HG03045 (cell line): ENCODE measurements around the gene SYTL3.

Source experiments
- ATAC-seq: cut with Tn5 transposase; IDR thresholded peaks from one replicate; pipeline ENCODE4 v1.9.1; 2021; ENCODE audit warnings: mild to moderate bottlenecking, moderate library complexity; ENCODE audit not compliant: unreplicated experiment

SYTL3 gene

DNA sequence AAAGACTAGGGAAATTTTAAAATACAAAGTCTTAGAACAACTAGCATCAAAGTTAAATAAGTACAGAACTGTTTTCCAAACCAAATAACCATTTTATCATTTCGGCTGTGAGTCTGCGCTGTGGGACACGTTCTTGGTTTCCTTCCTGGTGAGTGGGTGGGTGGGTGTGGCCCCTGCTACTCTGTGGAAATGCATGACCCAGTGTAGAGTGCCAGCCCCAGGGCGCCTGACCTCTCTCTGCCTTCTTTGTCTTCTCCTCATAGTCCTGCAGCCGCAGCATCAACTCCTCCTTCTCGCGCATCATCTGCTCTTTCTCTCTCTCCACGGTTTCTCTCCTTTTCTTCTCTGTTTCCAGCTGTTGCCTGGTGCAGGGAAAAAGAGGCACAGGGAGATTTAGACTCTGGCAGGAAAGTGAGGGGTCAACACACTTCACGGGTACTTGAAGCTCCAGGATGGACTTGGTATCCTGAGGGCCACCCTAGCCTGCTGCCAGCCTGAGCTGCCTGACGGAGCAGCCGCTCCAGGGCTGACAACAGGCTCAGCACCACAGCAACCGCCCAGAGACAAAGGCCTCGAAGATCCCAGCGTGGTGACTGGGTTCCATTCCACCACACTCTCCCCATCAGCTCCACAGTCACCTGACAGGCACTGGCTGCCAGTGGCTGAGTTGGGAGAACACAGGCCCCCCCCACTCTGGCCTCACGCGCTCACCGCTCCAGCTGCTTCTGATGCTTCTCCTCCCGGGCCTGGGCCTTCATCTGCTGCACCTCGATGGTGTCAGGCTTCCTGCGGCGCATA, 120.9 kb downstream of the SYTL3 start:
- no peak for ATAC-seq

DNA sequence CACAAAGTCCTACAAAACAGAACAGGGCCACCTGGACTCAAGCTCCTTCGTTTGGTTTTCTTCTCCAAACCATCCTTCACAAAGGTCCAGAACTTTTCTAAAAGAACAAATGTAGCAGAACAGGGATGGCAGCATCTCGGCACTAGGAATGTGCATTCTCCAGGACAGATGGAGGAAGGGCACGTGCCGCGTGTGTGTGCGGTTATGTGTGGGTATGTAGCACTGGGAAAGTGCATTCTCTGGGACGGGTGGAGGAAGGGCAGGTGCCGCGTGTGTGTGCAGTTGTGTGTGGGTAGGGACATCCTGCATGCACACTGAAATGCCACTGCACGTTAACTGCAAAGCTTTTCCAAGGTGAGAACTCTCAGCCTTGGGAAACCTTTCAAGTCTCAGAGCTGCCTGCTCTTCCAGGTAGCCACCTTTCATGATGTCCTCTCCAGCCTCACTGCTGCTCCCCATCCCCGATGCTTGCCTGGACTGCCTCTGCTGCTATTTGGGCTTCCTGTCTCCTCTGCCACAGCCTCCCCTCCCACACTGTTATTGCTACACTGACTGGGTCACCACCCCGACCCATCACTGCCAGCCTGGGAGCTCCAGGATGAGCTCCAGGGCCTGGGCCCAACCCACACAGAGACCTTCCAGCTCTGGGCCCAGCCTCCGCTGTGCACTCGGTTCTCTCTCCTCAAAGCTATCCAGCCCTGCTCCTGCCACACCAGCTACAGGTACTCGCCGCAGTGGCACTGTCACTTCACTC, 121.7 kb downstream of the SYTL3 start:
- ATAC-seq, result no peak

DNA sequence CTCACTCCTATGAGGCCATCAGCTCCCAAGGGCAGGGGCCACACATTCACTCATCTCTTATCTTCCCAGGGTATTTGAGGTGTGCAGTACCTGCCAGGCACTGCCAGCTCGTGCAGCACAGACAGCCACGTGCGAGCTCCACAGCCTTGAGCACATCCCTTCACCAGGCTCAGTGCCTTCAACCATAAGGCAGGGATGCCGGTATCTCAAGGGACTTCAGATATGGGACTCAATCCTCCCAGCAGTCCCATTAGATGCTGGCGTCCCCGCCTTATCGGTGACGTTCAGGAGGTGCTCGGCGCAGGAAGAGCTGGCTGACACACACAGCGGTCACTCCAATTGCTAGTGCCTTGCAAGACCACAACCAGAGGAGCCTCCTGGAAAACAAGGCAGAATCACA, 122.3 kb downstream of the SYTL3 start:
- ATAC-seq, result no peak

DNA sequence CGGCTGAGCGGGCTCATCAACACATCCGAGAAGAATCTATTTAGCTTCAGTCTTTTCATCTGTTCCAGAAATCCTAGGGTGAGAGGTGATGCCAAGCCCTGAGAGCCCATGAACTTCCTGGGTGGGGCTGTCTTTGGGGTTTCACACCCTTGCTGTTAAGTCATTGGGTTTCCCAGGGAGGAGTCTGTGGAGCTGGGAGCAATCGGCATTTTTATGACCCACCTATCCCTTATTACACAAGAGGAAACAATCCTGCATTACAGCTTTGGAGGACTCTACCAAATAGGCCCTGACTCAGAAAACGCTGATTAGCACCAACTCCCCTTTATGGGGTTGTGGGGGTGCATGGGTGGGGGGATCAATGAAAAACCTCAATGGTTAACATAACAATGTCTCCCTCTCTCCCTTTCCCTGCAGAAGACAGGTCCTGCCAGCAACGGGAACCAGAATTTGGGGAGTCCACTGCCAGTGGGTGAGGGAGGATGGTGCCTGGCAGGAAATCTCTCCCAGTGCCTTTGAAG, 123.1 kb downstream of the SYTL3 start:
- no peak for ATAC-seq

DNA sequence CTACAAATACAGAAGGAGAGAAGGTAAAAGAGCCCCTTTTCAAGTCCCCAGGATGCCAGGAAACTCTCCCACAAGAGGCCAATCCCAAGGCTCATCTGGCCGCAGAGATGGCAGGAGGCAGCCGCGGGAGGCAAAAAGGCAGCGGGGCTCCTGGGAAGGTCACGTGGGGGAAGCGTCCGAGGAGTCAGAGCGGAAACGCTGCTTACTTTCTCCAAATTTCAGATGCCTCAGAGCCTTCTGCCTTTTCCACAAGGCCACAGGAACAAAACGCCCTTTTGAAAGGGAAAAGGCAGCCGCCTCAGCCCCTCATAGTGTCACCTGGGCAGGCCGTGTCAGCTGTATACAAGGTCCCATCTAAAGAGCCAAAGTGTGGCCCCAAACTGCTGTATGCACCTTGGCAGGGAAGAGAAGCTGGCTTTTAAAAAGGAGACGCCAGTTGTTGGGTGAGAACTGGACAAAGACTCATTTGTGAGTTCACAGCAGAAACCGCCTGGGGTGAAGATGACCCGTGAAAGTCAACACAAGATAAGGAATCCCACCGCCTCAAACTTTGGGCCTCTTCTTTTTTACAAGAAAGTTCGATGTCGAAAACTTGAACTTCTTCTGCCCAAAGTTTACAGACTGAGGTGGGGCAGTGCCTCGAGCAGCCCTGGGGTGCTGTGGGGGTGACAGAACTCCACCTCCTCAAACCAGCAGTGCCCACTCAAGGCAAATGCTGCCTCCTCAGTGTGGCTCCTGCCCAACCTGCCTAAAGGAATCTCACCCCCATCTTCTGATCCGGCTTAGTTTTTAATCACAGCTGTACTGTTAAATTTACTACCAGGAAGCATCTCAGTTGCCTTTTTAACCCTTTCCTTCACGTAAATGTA, 124.0 kb downstream of the SYTL3 start:
- no peak for ATAC-seq

DNA sequence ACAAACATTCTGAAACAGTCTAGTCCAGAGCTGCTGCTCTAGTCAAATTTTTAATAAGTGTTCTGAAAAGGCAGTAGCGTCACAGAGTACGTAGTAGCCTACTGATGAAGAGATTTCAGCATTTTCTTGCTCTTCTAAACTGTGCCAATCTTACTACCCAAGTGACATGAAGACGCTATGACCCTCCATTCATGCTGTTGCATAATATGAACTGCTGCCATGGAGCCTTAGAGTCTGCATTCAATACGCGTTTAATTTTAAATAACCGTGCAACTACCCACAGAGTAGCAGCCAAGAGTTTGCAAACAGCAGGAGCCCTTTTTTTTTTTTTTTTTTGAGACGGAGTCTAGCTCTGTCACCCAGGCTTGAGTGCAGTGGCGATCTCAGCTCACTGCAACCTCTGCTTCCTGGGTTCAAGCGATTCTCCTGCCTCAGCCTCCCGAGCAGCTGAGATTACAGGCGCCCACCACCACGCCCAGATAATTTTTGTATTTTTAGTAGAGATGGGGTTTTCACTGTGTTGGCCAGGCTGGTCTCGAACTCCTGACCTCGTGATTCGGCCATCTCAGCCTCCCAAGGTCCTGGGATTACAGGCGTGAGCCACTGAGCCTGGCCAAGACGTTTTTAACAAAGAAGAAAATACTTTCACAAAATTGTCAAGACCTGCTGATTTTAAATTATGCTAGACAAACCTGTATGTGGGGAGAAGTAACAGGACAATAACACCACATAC, 125.0 kb downstream of the SYTL3 start:
- ATAC-seq, result no peak

DNA sequence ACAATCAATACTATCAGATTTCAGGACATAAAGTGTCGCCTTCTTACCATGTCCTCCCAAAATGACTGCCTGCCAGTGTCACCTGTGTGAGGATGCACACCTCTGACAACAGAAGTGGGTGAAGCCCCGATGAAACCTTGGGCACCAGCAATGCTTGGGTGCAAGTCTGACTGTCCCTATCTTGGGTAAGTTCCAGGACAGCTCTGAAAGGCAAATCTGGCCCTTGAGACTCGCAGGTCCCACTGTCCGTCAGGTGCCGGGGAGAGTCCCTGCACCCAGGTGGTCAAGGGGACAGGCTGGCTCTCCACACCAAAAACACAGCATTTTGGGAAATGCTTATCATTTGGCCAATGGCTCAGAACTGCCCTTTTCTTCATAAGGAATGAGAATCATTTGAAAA, 126.0 kb downstream of the SYTL3 start:
- ATAC-seq, result no peak

DNA sequence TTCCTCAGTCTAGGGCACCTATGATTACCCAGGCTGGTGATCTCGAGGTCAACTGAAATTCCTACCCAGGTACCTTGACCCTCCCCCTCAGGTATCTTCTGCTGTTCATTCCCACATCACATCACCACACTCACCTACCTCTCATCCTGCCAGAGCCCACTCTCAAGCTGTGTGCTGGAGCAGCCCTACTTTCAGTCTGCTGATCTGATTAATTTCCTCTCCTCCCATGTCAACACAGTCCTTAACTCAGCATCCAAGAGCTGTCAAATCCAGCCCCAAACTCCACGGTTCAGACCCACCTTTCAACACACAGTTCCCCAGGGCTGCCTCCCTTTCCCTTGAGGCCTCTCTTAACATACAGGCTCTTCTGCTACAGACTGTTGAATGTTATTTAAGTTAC, 126.9 kb downstream of the SYTL3 start:
- ATAC-seq, result no peak

DNA sequence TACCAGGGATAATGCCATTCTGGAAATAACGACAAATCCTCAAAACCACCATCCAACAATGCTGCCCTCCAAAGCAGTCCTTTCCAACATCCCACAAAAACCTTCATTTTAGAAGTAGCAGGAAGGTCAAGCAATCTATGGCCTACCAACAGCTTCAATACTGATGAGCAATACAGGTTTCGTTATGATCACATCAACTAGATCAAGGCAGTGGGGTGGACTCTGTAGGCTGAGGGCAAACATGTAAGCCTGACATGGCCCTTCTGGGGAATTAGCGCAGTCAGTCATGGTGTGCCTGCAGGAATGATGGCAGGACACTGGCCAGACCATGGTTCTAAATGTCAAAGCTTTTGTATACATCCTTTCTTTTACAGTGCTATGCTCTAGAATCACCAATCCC, 127.7 kb downstream of the SYTL3 start:
- ATAC-seq, result no peak

DNA sequence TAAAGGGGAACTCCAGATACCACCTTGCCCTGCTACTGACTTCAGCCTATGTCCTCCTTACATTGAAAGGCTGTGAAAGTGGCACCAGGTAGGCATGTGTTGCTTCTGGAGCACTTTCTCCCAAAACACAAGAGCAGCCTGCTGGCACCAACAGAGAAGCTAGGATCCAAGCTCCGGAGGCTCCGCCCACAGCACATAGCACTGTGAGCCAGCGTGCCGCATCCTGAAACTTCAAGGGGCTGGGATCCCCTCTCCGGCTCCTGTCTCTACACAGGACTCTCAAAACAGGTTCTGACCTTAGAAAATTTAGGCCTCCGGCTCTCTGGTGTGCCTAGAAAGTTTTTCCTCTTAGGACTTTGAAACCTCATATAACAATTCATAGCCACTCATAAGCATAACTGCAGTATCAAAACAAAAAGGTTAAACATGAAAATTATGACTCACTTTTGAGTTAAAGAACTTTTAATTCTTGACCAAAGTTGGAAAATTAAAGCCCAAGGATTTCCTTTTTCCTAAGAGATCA, 128.2 kb downstream of the SYTL3 start:
- no peak for ATAC-seq

DNA sequence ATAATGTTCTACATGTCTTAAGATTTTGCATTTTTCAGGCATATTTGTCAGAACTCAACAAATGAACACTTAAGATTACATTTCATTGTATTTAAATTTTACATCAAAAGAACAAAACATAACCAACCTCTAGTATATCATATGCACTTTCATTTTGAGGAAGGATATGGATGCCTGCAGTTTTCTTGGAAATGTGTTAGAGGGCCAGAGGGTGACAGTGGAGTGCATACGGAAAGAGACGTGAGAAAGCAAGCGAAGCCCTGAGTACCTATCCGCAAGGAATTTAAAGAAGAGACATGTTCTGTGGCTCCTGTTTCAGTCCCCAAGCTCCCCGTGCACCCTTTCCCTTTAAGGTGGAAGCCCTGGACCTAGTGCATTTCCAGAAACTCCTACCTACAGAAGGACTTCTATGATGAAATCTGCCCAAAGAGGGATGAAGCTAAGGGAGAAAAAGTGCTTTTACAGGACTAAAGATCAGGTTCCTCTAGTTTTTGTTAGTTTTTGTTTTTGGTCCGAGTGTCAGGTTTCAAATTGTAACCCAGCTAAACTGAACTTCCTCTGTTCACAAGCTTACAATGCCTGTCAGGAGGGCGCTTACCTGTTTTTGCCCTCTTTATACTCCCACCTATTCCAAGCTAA, 130.5 kb downstream of the SYTL3 start:
- ATAC-seq, result no peak

DNA sequence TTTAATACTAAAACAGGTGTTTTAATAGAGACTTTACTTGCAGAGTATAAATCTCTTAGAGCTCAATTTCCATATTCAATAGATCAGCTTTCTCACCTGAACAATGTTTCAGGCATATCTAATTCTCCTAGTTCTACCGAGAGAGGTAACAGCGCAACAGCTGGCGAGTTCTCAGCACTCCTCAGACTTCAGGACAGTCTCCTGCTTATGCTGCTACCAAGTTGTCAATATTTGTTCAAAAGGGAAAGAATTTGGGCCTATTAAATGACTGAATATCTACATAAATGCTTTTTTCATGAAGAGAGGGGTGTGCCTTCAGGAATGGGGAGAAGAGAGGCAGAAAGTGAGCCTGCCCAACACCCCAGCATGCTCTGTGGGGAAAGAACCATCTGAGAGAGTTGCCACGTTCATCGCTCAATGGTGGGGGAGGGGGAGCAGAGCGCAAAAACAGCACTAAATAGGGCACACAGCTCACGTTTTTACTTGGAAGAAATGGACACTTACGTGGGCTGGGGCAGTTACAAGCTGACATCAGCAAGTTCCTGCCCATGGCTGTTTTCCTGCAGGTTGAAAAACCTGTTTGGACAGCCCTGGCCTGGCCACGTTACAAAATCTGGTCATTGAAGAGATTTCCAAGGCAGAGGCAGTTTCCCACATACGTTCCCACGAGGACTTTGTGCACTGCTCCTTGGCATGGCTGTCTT, 131.3 kb downstream of the SYTL3 start:
- ATAC-seq, result no peak

DNA sequence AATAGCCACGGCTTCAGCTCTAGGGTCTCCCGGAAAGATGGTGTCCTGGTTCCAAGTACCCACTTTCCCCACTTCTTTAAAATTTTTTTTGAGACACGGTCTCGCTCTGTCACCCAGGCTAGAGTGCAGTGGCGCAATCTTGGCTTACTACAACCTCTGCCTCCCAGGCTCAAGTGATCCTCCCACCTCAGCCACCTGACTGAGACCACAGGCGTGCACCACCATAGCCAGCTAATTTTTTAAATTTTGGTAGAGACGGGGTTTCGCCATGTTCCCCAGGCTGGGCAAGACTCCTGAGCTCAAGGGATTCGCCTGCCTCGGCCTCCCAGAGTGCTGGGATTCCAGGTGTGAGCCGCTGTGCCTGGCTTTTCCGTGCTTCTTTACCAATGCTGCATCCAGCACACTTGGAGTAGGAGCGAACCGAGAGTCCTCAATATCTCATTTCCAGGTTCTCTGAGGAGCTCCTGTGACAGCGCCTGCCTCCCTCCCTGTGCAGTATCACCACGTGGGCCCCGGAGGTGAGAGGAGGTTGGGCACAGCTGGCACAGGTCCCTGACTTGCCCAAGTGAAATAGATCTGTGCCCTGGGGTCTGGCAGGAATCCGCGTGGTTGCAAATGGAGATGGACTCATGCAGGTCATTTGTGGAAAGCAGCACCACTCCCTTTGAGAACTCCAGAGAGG, 132.0 kb downstream of the SYTL3 start:
- ATAC-seq, result no peak

DNA sequence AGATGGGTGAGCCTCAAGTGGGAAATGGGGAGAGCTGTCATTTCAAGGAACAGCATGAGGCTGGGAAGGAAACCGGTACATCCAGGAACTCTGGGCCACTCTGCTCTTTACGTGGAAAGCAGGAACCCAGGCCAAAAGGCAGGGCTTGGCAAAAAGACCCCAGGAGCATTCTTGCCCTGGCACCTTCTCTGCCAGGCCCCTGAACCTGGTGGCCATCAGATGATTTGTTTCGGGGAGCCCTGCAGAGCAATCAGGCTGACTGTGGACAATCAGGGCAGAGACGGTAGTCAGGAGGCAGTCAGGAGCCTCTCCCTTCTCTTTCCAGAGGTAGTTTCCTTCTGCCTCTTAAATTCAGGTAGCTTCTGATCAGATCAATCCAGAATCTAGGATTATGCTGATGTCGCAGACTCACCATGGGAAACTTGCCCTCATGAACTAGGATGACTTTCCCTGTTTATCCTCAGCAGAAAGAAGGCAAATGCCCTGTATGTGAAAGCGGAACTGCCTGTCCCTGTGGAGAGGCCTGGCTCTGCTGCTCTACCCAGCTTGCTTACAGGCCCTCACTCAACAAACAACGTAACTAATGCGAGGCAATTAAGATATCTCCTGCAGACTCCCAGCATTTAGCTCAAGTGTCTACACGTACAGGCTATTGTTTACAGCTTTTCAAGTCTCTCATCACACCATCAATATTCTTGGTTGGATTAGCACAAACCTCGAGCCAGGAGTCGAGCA, 132.7 kb downstream of the SYTL3 start:
- ATAC-seq, result no peak

DNA sequence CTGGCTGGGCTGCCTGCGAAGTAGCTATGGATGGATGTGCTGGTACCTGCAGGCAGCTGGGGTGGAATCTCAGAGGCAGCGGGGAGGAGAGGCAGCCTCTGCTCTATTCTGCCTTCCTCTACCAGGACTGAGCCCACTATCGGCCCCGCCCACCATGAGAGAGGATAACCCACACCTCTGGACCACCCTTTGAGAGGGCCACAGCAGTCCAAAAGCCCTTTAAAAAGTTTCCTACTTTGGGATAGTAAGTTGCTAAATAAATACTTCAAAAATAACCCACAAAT, 133.3 kb downstream of the SYTL3 start:
- no peak for ATAC-seq

DNA sequence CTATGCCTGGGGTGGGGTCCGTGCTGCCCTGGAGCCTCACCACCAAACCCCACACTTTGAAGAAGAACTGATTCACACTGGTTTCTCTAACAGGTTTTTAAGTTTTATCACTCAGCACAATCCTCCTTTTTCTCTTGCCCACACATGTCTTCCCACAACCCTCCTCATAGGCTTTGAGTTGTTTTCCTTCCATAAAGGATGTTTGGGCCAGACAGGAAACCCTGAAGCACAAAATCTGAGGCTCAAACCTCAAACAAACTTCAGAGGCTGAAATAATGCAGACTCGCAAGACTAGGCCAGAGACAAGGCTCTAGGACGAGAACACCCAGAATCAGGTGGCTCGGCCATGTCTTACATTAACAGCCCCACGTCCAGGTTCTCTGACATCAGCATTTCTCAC, 134.0 kb downstream of the SYTL3 start:
- no peak for ATAC-seq

DNA sequence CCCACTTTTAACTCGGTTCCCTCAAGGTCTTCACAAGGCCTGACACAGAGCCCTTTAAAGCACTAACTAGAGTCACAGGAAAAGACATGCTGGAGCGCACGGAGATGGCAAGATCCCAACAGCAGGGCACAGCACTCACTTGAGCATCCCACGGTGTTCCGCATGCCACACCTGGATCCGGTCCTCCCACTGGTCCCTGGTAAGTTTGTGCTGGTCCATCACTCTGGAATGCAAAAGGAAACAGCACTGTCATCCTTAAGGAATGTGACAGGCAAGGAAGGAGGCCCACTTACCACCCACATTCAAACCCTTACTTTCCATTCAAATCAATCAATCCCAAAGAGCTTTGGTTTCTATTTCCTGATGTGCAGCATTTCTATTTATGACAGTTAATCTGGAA, 134.7 kb downstream of the SYTL3 start:
- ATAC-seq, result no peak

DNA sequence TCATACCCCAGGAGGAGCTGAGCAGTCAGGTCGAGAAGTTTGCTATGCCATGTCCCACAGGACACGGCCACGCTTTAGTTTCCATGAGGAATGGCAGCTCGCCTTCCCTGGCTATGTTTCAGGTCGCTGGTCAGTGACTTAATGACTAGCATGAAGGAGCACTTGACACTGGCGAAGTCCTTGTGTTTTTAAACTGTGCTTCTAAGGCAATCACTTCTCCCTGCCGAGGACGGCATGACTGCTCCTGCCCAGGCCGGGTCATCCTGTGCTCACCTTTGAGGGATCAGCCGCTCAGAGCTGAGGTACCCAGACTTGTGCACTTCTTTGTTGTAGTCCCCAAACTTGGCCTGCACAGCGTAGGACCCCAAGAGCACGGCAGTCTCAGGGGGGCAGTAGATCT, 135.2 kb downstream of the SYTL3 start:
- ATAC-seq, result no peak
